ENCODE data around the gene PARD3B. TPM values are rescaled to one million over a fixed set of nuclear protein-coding genes. Genes with fewer than 3 reads are reported as not detected.

The PARD3B gene
- total and polyA plus RNA-seq, 2 experiments from 2014 or later, result 3.5 to 4.4 TPM

- no peaks in the 10 kb centered on the region for H3K9me3 Mint-ChIP-seq
- Histone ChIP-seq H3F3A (replicated peaks; ENCODE audit: low read depth) (no peaks in the 10 kb centered on the region), H3K79me2 (replicated peaks; ENCODE audit: insufficient read depth) (no peaks in the 10 kb centered on the region), H2AFZ (no peak overlapping the region), H3K4me3 (no peak overlapping the region), H3K36me3 (ENCODE audit: insufficient read depth) (no peaks in the 10 kb centered on the region), H3K4me2 (no peak overlapping the region), H4K20me1 (replicated peaks; ENCODE audit: insufficient read depth) (no peaks in the 10 kb centered on the region), H3K27ac (ENCODE audit: low read depth) (no peak overlapping the region), H3K9me2 (ENCODE audit: insufficient read depth) (peaks cover 12% of the 10 kb centered on the region), H3K4me1 (ENCODE audit: insufficient read depth) (peaks cover 26% of the 10 kb centered on the region), H3K27me3 (ENCODE audit: insufficient read depth) (no peaks in the 10 kb centered on the region)
- DNase-seq (ENCODE audit: low spot score) (no peak), ATAC-seq (no peak)
- TF ChIP-seq STAT1 (IDR thresholded peaks at IDR 0.05; ENCODE audit: unreplicated experiment) (no peak), CREB1 (CRISPR knock-in tag; IDR thresholded peaks at IDR 0.05; ENCODE audit: low read depth) (no peak), EZH2phosphoT487 (IDR thresholded peaks at IDR 0.05; ENCODE audit: unreplicated experiment) (no peak), REST (IDR thresholded peaks at IDR 0.05; ENCODE audit: unreplicated experiment) (no peak)
- TF ChIP-seq, protein P1, sequence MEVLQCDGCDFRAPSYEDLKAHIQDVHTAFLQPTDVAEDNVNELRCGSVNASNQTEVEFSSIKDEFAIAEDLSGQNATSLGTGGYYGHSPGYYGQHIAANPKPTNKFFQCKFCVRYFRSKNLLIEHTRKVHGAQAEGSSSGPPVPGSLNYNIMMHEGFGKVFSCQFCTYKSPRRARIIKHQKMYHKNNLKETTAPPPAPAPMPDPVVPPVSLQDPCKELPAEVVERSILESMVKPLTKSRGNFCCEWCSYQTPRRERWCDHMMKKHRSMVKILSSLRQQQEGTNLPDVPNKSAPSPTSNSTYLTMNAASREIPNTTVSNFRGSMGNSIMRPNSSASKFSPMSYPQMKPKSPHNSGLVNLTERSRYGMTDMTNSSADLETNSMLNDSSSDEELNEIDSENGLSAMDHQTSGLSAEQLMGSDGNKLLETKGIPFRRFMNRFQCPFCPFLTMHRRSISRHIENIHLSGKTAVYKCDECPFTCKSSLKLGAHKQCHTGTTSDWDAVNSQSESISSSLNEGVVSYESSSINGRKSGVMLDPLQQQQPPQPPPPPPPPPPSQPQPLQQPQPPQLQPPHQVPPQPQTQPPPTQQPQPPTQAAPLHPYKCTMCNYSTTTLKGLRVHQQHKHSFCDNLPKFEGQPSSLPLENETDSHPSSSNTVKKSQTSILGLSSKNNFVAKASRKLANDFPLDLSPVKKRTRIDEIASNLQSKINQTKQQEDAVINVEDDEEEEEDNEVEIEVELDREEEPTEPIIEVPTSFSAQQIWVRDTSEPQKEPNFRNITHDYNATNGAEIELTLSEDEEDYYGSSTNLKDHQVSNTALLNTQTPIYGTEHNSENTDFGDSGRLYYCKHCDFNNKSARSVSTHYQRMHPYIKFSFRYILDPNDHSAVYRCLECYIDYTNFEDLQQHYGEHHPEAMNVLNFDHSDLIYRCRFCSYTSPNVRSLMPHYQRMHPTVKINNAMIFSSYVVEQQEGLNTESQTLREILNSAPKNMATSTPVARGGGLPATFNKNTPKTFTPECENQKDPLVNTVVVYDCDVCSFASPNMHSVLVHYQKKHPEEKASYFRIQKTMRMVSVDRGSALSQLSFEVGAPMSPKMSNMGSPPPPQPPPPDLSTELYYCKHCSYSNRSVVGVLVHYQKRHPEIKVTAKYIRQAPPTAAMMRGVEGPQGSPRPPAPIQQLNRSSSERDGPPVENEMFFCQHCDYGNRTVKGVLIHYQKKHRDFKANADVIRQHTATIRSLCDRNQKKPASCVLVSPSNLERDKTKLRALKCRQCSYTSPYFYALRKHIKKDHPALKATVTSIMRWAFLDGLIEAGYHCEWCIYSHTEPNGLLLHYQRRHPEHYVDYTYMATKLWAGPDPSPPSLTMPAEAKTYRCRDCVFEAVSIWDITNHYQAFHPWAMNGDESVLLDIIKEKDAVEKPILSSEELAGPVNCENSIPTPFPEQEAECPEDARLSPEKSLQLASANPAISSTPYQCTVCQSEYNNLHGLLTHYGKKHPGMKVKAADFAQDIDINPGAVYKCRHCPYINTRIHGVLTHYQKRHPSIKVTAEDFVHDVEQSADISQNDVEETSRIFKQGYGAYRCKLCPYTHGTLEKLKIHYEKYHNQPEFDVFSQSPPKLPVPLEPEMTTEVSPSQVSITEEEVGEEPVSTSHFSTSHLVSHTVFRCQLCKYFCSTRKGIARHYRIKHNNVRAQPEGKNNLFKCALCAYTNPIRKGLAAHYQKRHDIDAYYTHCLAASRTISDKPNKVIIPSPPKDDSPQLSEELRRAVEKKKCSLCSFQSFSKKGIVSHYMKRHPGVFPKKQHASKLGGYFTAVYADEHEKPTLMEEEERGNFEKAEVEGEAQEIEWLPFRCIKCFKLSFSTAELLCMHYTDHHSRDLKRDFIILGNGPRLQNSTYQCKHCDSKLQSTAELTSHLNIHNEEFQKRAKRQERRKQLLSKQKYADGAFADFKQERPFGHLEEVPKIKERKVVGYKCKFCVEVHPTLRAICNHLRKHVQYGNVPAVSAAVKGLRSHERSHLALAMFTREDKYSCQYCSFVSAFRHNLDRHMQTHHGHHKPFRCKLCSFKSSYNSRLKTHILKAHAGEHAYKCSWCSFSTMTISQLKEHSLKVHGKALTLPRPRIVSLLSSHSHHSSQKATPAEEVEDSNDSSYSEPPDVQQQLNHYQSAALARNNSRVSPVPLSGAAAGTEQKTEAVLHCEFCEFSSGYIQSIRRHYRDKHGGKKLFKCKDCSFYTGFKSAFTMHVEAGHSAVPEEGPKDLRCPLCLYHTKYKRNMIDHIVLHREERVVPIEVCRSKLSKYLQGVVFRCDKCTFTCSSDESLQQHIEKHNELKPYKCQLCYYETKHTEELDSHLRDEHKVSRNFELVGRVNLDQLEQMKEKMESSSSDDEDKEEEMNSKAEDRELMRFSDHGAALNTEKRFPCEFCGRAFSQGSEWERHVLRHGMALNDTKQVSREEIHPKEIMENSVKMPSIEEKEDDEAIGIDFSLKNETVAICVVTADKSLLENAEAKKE (CRISPR knock-in tag; IDR thresholded peaks at IDR 0.05), result no peak
- TF ChIP-seq, protein P2, sequence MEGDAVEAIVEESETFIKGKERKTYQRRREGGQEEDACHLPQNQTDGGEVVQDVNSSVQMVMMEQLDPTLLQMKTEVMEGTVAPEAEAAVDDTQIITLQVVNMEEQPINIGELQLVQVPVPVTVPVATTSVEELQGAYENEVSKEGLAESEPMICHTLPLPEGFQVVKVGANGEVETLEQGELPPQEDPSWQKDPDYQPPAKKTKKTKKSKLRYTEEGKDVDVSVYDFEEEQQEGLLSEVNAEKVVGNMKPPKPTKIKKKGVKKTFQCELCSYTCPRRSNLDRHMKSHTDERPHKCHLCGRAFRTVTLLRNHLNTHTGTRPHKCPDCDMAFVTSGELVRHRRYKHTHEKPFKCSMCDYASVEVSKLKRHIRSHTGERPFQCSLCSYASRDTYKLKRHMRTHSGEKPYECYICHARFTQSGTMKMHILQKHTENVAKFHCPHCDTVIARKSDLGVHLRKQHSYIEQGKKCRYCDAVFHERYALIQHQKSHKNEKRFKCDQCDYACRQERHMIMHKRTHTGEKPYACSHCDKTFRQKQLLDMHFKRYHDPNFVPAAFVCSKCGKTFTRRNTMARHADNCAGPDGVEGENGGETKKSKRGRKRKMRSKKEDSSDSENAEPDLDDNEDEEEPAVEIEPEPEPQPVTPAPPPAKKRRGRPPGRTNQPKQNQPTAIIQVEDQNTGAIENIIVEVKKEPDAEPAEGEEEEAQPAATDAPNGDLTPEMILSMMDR (conservative IDR thresholded peaks at IDR 0.05; ENCODE audit: low read depth in 2 of 2), result no peak
- no peaks in the 10 kb centered on the region for H3K36me3 Mint-ChIP-seq (ENCODE audit: low read depth)
- no peak overlapping the region for H3K4me3 Mint-ChIP-seq
- no peaks in the 10 kb centered on the region for H3K27me3 Mint-ChIP-seq (ENCODE audit: insufficient read depth, low read depth, poor library complexity)
- H3K27ac Mint-ChIP-seq, result no peak overlapping the region
- H3K4me1 Mint-ChIP-seq, result peaks cover 28% of the 10 kb centered on the region
Observed at GRCh38 chr2:204670124-204670523, 124.8 kb downstream of the PARD3B start.
